Neural cell (in vitro differentiated cells): ENCODE results near the gene RSRC1. TPM values are rescaled to one million over a fixed set of nuclear protein-coding genes. Genes with fewer than 3 reads are reported as not detected.
"Not testable (repeated sequence)": the region's sequence is repeated elsewhere in the genome, so short reads cannot be mapped to it uniquely, and the experiment has no call there.

Experiments used
- H2AFZ ChIP-seq: fragments of 200-600, 300-800 bp; sonication (generic), shearing (Covaris generic); 2 replicates; pipeline ENCODE4 v1.6.0; 2014; ENCODE audit warnings: low read depth, mild to moderate bottlenecking, antibody characterized with exemption, low read length, moderate library complexity
- H3F3A ChIP-seq: fragments of 200-600 bp; shearing (Covaris generic); 2 replicates; pipeline ENCODE4 v1.6.1; 2016; ENCODE audit warnings: mild to moderate bottlenecking, moderate library complexity, mixed read lengths, antibody characterized with exemption, low read length; ENCODE audit not compliant: insufficient read depth, poor library complexity, severe bottlenecking
- H3K27ac ChIP-seq: fragments of 200-600, 300-800 bp; sonication (generic), shearing (Covaris generic); 2 replicates; pipeline ENCODE4 v1.5.1; 2014; ENCODE audit warnings: mild to moderate bottlenecking, low read length, moderate library complexity
- H3K27me3 ChIP-seq: fragments of 300-800, 200-600 bp; sonication (generic), shearing (Covaris generic); 2 replicates; pipeline ENCODE4 v1.6.0; 2014; ENCODE audit warnings: mild to moderate bottlenecking, low read depth, low read length, moderate library complexity; ENCODE audit not compliant: insufficient read depth
- H3K36me3 ChIP-seq: fragments of 300-800, 200-600 bp; sonication (generic), shearing (Covaris generic); 2 replicates; pipeline ENCODE4 v1.5.1; 2014; ENCODE audit warnings: mild to moderate bottlenecking, antibody characterized with exemption, low read length, moderate library complexity; ENCODE audit not compliant: insufficient read depth
- H3K4me2 ChIP-seq: fragments of 300-800, 200-600 bp; sonication (generic), shearing (Covaris generic); 2 replicates; pipeline ENCODE4 v1.6.0; 2014; ENCODE audit warnings: mild to moderate bottlenecking, low read length
- H3K4me3 ChIP-seq: fragments of 300-800, 200-600 bp; sonication (generic), shearing (Covaris generic); 2 replicates; pipeline ENCODE4 v1.5.1; 2014; ENCODE audit warnings: mild to moderate bottlenecking, low read length, moderate library complexity
- H3K79me2 ChIP-seq: fragments of 200-600 bp; shearing (Covaris generic); replicated peaks from 2 replicates; pipeline ENCODE4 v1.6.0; 2014; ENCODE audit warnings: mild to moderate bottlenecking, low read length, moderate library complexity; ENCODE audit not compliant: insufficient read depth
- H3K9ac ChIP-seq: fragments of 300-800, 200-600 bp; sonication (generic), shearing (Covaris generic); 2 replicates; pipeline ENCODE4 v1.6.1; 2016; ENCODE audit warnings: mild to moderate bottlenecking, low read length, mixed read lengths
- H3K9me2 ChIP-seq: fragments of 200-600 bp; shearing (Covaris generic); 2 replicates; pipeline ENCODE4 v1.6.1; 2016; ENCODE audit warnings: mild to moderate bottlenecking, low read length, mixed read lengths; ENCODE audit not compliant: insufficient read depth
- H3K9me3 ChIP-seq: fragments of 200-600, 300-800 bp; sonication (generic), shearing (Covaris generic); 2 replicates; pipeline ENCODE4 v1.6.1; 2016; ENCODE audit warnings: mild to moderate bottlenecking, mixed run types, low read length, moderate library complexity, mixed read lengths
- H4K20me1 ChIP-seq: fragments of 200-600 bp; shearing (Covaris generic); 2 replicates; pipeline ENCODE4 v1.6.1; 2016; ENCODE audit warnings: mild to moderate bottlenecking, mixed run types; ENCODE audit not compliant: insufficient read depth
- CTCF ChIP-seq: fragments of 450-650 bp; IDR thresholded peaks from 2 replicates; pipeline ENCODE4 v1.5.1; 2014; ENCODE audit warnings: antibody characterized with exemption, mild to moderate bottlenecking, moderate library complexity; ENCODE audit not compliant: poor library complexity, severe bottlenecking
- EP300 ChIP-seq: fragments of 450-650 bp; conservative IDR thresholded peaks from 2 replicates; pipeline ENCODE4 v1.6.1; 2014; ENCODE audit warnings: antibody characterized with exemption, mild to moderate bottlenecking, moderate library complexity; ENCODE audit not compliant: poor library complexity, severe bottlenecking
- EZH2 ChIP-seq: fragments of 200-600, 300-800 bp; shearing (Covaris generic), sonication (generic); IDR thresholded peaks from 2 replicates; pipeline ENCODE4 v1.6.1; 2014; ENCODE audit warnings: antibody characterized with exemption, low read length, borderline replicate concordance, mild to moderate bottlenecking; ENCODE audit not compliant: insufficient read depth, poor library complexity, severe bottlenecking
- MXI1 ChIP-seq: fragments of 450-650 bp; conservative IDR thresholded peaks from 2 replicates; pipeline ENCODE4 v1.6.1; 2014; ENCODE audit warnings: antibody characterized with exemption, mild to moderate bottlenecking; ENCODE audit not compliant: poor library complexity, severe bottlenecking
- POLR2AphosphoS5 ChIP-seq: IDR thresholded peaks from 2 replicates; pipeline ENCODE4 v1.6.1; 2012
- RAD21 ChIP-seq: fragments of 450-650 bp; conservative IDR thresholded peaks from 2 replicates; pipeline ENCODE4 v1.6.1; 2014; ENCODE audit warnings: antibody characterized with exemption, mild to moderate bottlenecking, moderate library complexity
- REST ChIP-seq: IDR thresholded peaks from 2 replicates; pipeline ENCODE4 v1.6.1; 2012; ENCODE audit warnings: borderline replicate concordance
- SMC3 ChIP-seq: fragments of 450-650 bp; conservative IDR thresholded peaks from 2 replicates; pipeline ENCODE4 v1.6.1; 2014; ENCODE audit warnings: antibody characterized with exemption, mild to moderate bottlenecking, moderate library complexity; ENCODE audit not compliant: poor library complexity
- TAF1 ChIP-seq: IDR thresholded peaks from 2 replicates; pipeline ENCODE4 v1.6.1; 2012; ENCODE audit warnings: low read depth
- polyA plus RNA-seq: library from polyadenylated mRNA; depleted of rRNA; stranded (reverse); fragments of >200 nt; gene quantifications from 2 replicates; pipeline ENCODE4 v1.2.3, GENCODE V29; 2014

The RSRC1 gene
- polyA plus RNA-seq, 1 donor from 2014 or later = 28.1 TPM

- TF ChIP-seq CTCF (no peak), POLR2AphosphoS5 (no peak)
Observed at GRCh38 chr3:158548691-158549090, 438.8 kb downstream of the RSRC1 start (continued).

GRCh38 chr3:158549938-158550337 lies 440.0 kb downstream of the RSRC1 start:
- H4K20me1 ChIP-seq, H3K9me2 ChIP-seq, H3K36me3 ChIP-seq, H3K9ac ChIP-seq, H3K27me3 ChIP-seq, H3K79me2 ChIP-seq, H3K27ac ChIP-seq, H3K9me3 ChIP-seq, H2AFZ ChIP-seq, H3K4me3 ChIP-seq, H3F3A ChIP-seq, H3K4me2 ChIP-seq: not testable (repeated sequence)

GRCh38 chr3:158552124-158552523 lies 442.2 kb downstream of the RSRC1 start:
- H3K9ac ChIP-seq = no peak overlapping the region
- H3K27ac ChIP-seq = no peak overlapping the region
- H3K4me2 ChIP-seq = no peak overlapping the region
- no peaks in the 10 kb centered on the region for H3K9me2 ChIP-seq
- no peaks in the 10 kb centered on the region for H3K79me2 ChIP-seq
- no peaks in the 10 kb centered on the region for H4K20me1 ChIP-seq
- H2AFZ ChIP-seq = no peak overlapping the region
- no peaks in the 10 kb centered on the region for H3K27me3 ChIP-seq
- no peaks in the 10 kb centered on the region for H3F3A ChIP-seq
- H3K36me3 ChIP-seq = no peaks in the 10 kb centered on the region
- TF ChIP-seq SMC3 = no peak
- TF ChIP-seq TAF1 = no peak
- TF ChIP-seq REST = no peak
- TF ChIP-seq EZH2 = no peak
- TF ChIP-seq MXI1 = no peak
- TF ChIP-seq CTCF = no peak
- no peak for TF ChIP-seq RAD21
- TF ChIP-seq POLR2AphosphoS5 = no peak
- no peak for TF ChIP-seq EP300
- no peak overlapping the region for H3K4me3 ChIP-seq
- no peaks in the 10 kb centered on the region for H3K9me3 ChIP-seq
